ENCODE measurements around the gene SYF2.
"Not testable (repeated sequence)": the region's sequence is repeated elsewhere in the genome, so short reads cannot be mapped to it uniquely, and the experiment has no call there.

SYF2 gene

DNA sequence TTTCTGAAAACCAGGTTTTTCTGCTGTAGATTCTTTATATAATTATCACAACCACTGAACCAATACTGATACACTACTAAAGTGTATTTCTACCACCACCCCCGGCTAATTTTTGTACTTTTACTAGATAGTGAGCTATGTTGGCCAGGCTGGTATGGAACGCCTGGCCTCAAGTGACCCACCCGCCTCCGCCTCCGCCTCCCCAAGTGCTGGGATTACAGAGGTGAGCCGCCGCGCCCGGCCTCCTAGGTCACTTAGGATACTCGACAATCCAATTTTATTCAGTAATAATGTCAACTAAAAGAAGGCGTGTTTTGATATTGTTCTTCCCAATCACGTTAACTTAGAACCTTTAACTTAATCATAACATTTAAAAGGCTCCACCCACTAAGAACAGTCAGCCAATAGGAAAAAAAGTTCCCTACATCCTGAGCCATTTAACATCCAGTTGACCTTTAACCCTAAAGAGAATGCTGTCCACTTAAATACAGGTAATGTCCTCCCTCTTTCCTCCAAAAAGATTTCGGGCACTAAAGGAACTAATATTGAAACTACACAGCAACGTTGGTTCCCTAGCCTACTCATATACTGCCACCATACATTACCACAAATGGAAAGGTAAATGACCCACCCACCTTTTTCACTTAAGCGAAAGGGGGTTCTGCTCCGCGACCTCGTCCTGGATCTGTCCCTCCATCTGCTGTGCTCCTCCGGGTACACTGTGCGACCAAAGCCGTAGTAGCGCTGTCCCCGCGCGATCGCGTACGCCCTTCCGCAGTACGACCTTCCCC lies 13.7 kb upstream of the SYF2 start:
- peak; percentile 65 for DNase-seq

DNA sequence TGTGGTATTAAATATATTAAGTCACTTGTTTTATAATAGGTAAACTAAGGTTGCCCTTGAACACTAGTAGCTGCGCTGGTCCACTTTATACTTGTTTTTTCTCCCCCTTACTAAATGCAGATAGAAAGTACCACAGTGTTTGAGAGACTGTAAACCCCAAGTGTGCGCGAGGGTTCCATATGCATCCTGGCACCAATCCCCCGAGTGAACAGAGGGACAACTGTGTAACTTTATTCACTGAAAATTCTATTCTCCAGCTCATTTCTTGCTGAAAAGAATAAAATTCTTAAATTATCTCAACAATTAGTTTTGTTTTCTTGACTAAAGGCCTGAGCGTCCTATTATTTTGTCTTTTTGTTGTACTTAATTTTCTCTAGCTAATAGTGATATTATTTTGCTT lies 13.1 kb upstream of the SYF2 start:
- DNase-seq, result no peak

DNA sequence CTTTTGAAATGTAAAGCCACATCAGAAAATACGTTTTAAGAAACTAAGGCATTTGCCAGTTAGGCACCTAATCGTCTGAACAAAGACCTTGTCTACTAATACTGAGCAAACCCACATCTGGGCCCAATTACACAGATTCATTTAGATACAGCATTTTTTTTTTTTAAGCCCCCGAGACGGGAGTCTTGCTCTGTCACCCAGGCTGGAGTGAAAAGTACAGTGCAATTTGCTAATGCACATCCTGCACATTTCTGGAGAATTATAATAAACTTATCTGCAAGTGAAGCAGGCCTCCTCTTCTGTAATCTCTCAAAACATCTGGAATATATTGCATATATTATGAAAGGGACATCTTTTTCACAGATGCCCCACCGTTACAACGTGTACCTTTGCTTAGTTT lies 11.6 kb upstream of the SYF2 start:
- no peak for DNase-seq

- DNase-seq, result peak; percentile 98
These were observed 7.6 kb upstream of the SYF2 start for GRCh38 chr1:25239681-25240541.

GRCh38 chr1:25238046-25238445 lies 5.7 kb upstream of the SYF2 start:
- DNase-seq, result no peak

DNA sequence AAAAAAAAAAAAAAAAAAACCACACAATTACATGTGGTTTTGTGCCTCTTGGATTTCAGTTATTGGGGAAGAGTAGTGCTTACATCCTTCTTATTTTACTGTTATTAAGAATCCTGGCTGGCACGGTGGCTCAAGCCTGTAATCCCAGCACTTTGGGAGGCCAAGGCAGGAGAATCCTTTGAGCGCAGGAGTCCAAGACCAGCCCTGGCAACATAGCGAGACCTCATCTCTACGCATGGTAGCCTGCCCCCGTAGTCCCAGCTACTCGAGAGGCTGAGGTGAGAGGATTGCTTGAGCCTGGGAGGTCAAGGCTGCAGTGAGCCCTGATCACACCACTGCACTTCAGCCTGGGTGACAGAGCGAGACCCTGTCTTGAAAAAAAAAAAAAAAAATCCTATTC lies 4.0 kb upstream of the SYF2 start:
- DNase-seq, result not testable (repeated sequence)

GRCh38 chr1:25235411-25235810 lies 3.1 kb upstream of the SYF2 start:
- not testable (repeated sequence) for DNase-seq

DNA sequence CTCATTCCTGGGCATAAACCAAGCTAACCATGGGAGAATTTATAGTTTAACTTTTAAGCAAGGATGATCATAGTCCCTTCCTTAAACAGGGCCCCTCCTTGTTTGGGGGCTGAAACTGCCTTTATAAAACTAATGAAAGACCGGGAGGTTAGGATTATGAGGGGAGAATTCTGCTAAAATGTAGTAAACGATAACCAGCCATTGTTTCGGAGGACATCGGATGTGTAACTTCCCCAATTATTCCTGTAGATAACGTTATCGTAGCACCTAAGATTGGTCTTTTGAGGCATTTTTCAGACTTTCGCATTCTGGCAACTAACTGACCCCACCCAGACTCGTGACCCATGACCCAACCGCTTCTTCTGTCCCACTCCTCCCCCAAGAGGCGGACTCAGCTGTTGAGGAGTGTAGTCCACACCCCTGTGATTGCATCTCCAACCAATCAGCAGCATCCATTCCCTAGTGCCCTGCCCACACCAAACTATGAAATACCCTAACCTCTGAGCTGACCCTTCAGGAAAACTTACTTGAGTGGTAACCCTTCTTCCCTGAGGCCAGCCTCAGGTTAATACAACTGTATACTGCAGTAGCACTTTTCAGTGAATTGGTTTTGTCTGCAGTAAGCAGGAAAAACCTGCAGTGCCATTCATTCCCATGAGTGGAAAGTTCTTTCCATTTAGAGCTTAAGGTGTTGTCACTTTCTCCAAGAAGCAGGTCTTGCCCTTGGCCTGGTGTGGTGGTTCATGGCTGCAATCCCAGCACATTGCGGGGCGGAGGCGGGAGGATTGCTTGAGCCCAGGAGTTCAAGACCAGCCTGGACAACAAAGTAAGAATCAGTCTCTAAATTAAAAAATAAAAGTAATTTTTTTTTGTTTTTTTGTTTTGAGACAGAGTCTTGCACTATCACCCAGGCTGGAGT lies 823 bp upstream of the SYF2 start:
- peak; percentile 99 for DNase-seq

DNA sequence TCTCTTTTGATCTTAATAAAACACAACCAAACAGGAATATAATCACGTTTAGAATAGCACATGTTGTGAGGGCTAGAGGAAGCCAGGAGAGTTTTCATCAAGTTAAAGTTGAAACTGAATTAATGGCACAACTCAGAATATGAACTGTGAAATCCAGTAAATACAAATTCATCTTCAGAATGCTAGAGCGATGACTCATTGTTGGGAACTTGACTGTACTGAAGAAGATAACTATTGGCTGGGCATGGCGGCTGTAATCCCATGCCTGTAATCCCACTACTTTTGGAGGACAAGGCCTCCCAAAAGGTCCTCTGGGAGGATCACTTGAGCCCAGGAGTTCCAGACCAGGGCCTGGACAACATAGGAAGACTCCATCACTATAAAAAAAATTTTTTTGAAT lies 8.8 kb downstream of the SYF2 start:
- DNase-seq, result no peak

DNA sequence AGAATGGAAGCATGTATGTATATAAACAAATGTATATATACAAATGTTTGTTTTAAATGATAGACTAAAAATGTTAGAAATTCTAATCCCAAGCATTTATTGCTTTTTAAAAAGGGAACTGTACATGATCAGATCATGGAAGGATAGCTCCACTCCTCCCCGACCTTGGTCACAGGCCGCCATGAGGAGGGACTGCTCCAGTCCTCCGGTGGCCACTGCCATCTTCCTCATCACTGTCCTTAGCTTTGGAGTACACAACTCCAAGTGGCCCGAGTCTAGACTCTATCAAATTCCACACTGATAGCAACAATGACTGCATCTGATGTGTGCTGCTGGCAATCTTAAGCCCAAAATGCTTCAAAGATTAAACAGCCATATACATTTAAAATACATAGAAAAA lies 9.7 kb downstream of the SYF2 start:
- no peak for DNase-seq

GRCh38 chr1:25220666-25221065 lies 11.6 kb downstream of the SYF2 start:
- DNase-seq, result no peak

- DNase-seq, result no peak
These were observed 12.5 kb downstream of the SYF2 start for GRCh38 chr1:25219661-25220251.

DNA sequence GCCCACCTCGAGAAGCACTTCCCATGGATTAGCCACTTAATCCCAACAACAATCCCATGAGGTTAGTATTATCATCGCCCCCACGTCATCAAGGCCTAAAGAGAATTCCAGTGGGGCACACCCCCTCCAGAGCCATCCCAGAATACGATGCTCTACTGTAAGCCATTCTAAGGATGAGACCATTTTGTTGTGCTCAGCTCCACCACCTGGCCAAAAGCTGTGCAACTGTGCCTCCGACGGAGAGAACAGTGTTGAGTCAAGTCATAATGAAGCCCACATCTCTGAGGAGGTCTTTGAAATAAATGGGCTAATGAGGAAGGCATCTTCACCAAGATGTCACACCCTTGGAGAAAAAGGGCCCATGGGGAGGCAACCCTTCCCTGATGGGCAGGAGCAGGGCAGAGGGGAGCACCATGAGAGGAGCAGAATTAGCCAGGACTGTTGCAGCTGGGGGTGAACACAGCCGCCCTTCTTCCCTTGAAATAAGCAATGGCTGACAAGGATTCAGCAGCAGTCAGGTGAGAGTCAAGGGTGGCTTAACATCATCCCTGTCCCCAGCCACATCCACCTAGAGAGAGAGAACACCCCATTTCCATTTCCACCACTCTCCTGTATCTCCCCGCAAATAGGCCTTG lies 14.6 kb downstream of the SYF2 start:
- no peak for DNase-seq

DNA sequence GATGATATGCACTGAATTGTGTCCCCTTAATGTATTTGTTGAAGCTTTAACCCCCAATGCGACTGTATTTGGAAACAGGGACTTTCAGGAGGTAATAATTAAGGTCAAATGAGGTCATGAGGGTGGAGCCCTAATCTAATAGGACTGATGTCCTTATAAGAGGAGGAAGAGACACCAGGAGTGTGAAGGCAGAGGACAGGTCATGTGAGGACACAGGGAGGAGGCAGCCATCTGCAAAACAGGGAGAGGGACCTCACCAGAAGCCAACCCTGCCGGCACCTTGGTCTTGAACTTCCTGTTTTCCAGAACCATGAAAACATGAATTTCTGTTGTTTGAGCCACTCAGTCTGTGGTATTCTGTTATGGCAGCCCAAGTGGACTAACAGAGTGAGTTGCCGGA lies 15.3 kb downstream of the SYF2 start:
- peak; percentile 49 for DNase-seq

DNA sequence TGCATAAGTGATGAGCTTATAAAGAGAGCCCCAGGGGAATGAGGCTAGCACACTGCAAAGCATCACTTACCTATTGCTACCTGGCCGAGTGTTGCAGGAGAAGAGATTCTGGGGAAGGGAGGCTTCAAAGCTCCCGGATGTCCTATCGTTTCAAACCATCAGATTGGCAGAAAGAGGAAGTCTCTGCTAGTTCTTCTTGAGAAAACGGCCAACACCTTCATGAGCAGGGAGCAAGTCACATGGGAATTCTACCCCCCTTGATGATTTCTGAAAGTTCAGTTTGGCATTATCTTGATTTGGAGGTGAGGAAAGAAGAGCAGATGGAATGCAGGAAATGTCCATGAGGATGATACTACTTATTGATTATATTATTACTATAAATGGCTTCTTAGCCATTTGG lies 16.2 kb downstream of the SYF2 start:
- DNase-seq, result peak; percentile 70

DNA sequence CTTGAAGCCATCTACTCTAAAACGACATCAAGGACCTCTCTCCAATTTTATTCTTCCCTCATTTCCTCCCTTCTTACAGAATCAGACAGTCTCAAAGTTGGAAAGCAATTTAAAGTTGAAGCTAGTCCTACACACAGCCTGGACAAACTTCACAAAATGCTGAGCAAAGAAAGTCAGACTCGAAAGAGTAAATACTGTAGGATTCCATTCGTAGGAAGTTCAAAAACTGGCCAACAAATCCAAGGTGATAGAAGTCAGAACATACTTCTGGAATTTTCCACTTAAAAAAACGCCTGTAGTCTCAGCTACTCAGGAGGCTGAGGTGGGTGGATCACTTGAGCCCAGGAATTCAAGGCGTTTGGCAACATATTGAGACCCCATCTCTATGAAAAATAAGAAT lies 19.6 kb downstream of the SYF2 start:
- DNase-seq, result no peak

DNA sequence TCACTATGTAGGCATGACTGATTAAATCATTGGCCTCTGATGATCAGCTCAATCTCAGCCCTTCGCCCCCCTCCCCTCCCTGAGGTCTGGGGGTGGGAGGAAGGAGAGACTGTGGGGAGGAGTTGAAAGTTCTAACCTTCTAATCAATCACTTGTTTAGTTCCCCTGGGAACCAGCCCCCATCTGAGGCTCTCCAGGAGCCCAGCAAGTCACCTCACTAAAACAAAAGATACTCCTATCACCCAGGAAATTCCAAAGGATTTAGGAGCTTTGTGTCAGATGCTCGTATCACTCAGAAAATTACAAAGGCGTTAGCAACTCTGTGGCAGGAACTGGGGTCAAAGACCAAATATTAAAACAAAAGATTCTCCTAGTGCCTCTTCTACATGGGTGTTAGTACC lies 21.6 kb downstream of the SYF2 start:
- no peak for DNase-seq

DNA sequence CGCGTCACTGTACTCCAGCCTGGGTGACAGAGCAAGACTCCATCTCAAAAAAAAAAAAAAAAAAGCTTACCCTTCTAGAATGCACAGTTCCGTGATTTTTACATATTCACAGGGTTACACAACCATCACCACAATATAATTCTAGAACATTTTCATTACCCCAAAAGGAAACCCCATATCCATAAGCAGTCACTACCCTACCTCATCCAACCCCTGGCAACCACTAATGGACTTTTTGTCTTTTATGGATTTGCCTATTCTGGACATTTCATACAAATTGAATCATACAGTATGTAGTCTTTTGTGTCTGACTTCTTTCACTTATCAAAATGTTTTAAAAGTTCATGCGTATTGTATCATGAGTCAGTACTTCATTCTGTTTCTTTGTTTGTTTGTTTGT lies 22.8 kb downstream of the SYF2 start:
- DNase-seq, result no peak

DNA sequence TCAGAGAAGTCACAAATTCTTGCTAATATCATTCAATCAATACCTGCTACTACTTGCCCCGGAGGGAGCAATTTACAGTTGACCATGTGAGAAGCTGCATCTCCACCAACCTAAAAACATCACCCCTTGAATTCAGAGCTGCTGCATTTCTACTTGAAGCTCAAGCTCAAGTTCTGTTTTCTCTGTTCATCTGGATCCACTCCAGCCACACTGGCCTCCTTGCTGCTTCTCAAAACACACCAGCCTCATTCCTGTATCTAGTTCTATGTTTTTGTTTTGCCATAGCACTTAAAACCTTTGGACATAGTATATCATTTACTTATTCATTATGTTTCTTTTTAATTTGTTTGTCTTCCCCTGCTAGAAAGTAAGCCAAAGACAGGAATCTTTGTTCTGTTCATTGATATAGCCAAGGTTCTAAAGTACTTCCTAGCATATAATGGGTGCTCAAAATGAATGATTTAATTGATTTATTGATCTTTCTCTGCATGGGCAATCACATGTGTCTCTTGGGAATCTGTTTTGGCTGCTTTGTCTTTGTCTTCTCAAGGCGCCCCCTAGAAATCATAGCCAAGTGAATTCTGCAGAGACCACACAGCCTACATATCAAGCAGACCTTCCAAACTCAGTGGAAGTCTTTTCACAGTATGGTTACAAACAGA lies 23.6 kb downstream of the SYF2 start:
- no peak for DNase-seq

DNA sequence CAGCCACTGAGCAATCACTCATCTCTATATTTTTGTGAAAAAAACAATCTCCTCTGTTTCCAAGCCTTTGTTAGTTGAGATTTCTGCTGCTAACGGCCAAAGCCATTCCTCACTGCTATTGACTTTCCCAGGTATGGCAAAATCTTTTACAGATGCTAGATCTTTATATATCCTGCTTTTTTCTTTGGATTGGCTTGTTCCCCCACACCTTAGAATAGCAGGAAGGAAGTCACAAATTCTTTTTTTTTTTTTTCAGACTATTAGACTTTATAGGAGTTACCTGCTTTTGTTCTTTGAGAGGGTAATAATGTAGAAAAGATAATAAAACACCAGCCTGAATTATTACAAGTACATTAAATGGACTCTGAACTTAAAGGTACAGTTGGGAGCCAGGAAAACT lies 24.2 kb downstream of the SYF2 start:
- no peak for DNase-seq

- DNase-seq, result no peak
These were observed 26.1 kb downstream of the SYF2 start for GRCh38 chr1:25206201-25206600.

GRCh38 chr1:25205786-25206185 lies 26.5 kb downstream of the SYF2 start:
- DNase-seq, result no peak
